IMR-90 (cell line): Measurements from ENCODE around the gene MAGED4. TPM values are rescaled to one million over a fixed set of nuclear protein-coding genes. Genes with fewer than 3 reads are reported as not detected.
"Not testable (repeated sequence)": the region's sequence is repeated elsewhere in the genome, so short reads cannot be mapped to it uniquely, and the experiment has no call there.

Experiments
- ATAC-seq: fragments of 200-7000 bp; cut with Tn5 transposase; 2 replicates; pipeline ENCODE4 v1.9.1; 2020; ENCODE audit warnings: low read depth, mild to moderate bottlenecking, moderate library complexity
- BruUV-seq: library from RNA; stranded (reverse); fragments of 400-500 nt; replicated peaks from 2 replicates; lab custom pipeline; 2021; lab: Mats Ljungman, UMichigan
- CTCF ChIA-PET: fragments of 300-600 bp; formaldehyde crosslinking; extraction: SDS; loops from one replicate; lab custom pipeline; 2021; ENCODE audit warnings: antibody characterized with exemption; lab: Yijun Ruan, JAX
- POLR2A ChIA-PET: fragments of 300-600 bp; sonication (Branson Sonifier 250); formaldehyde crosslinking; loops from one replicate; lab custom pipeline; 2022; ENCODE audit warnings: antibody characterized with exemption; ENCODE audit not compliant: unreplicated experiment; lab: Charles Lee
- DNase-seq: peaks from one replicate; pipeline ENCODE4 v3.0.0; 2013
- H2AFZ ChIP-seq: replicated peaks from 2 replicates; pipeline ENCODE3; 2013; ENCODE audit warnings: low read length, mild to moderate bottlenecking; ENCODE audit not compliant: poor library complexity
- H2AK5ac ChIP-seq: 2 replicates; pipeline ENCODE4 v1.6.1; 2013; ENCODE audit warnings: low read depth, low read length, inconsistent platforms
- H2AK9ac ChIP-seq: replicated peaks from 2 replicates; pipeline ENCODE3; 2013; ENCODE audit warnings: mild to moderate bottlenecking, low read depth, low read length, moderate library complexity; ENCODE audit not compliant: poor library complexity
- H2BK120ac ChIP-seq: 2 replicates; pipeline ENCODE4 v1.6.1; 2013; ENCODE audit warnings: low read depth, low read length, inconsistent platforms
- H2BK15ac ChIP-seq: 3 replicates; pipeline ENCODE4 v1.6.1; 2013; ENCODE audit warnings: low read depth, low read length, inconsistent platforms
- H2BK20ac ChIP-seq: 2 replicates; pipeline ENCODE4 v1.6.1; 2013; ENCODE audit warnings: low read depth, mild to moderate bottlenecking, inconsistent platforms, low read length, moderate library complexity
- H2BK5ac ChIP-seq: 2 replicates; pipeline ENCODE4 v1.6.1; 2013; ENCODE audit warnings: mild to moderate bottlenecking, low read depth, low read length, inconsistent platforms; ENCODE audit not compliant: poor library complexity, severe bottlenecking
- H3K14ac ChIP-seq: replicated peaks from 2 replicates; pipeline ENCODE4 v1.6.1; 2013; ENCODE audit warnings: low read depth, low read length, inconsistent platforms
- H3K18ac ChIP-seq: 2 replicates; pipeline ENCODE4 v1.6.1; 2013; ENCODE audit warnings: low read depth, low read length, control low read depth
- H3K23ac ChIP-seq: 2 replicates; pipeline ENCODE4 v1.6.1; 2013; ENCODE audit warnings: low read depth, low read length, inconsistent platforms
- H3K27ac ChIP-seq: 2 replicates; pipeline ENCODE4 v1.5.1; 2013; ENCODE audit warnings: mild to moderate bottlenecking, control low read depth, low read length; ENCODE audit not compliant: insufficient read depth
- H3K27me3 ChIP-seq: 2 replicates; pipeline ENCODE4 v1.6.1; 2013; ENCODE audit warnings: low read length; ENCODE audit not compliant: control insufficient read depth, insufficient read depth
- H3K36me3 ChIP-seq: 2 replicates; pipeline ENCODE4 v1.6.1; 2013; ENCODE audit warnings: low read length, mixed read lengths; ENCODE audit not compliant: control insufficient read depth, insufficient read depth
- H3K4ac ChIP-seq: 2 replicates; pipeline ENCODE4 v1.6.1; 2013; ENCODE audit warnings: low read depth, low read length, inconsistent platforms
- H3K4me1 ChIP-seq: 2 replicates; pipeline ENCODE4 v1.6.1; 2013; ENCODE audit warnings: low read length, mixed read lengths; ENCODE audit not compliant: control insufficient read depth, insufficient read depth
- H3K4me2 ChIP-seq: 2 replicates; pipeline ENCODE4 v1.6.1; 2013; ENCODE audit warnings: low read depth, mild to moderate bottlenecking, control low read depth, low read length, moderate library complexity
- H3K4me3 ChIP-seq: 2 replicates; pipeline ENCODE4 v1.5.1; 2013; ENCODE audit warnings: low read depth, mild to moderate bottlenecking, control low read depth, low read length, moderate library complexity; ENCODE audit not compliant: insufficient read depth
- H3K56ac ChIP-seq: 2 replicates; pipeline ENCODE4 v1.6.1; 2013; ENCODE audit warnings: low read length, inconsistent platforms; ENCODE audit not compliant: insufficient read depth; ENCODE audit errors: extremely low read depth
- H3K79me1 ChIP-seq, 2 experiments: 2 replicates each; pipeline ENCODE4 v1.6.1; 2013; ENCODE audit warnings: low read length in 2 of 2, inconsistent platforms in 1 of 2, low read depth in 1 of 2
- H3K9ac ChIP-seq: 2 replicates; pipeline ENCODE4 v1.6.1; 2013; ENCODE audit warnings: low read depth, low read length, control low read depth
- H3K9me1 ChIP-seq: 2 replicates; pipeline ENCODE4 v1.6.1; 2013; ENCODE audit warnings: low read length, inconsistent platforms; ENCODE audit not compliant: insufficient read depth
- H3K9me3 ChIP-seq: 2 replicates; pipeline ENCODE4 v1.6.1; 2013; ENCODE audit warnings: low read length; ENCODE audit not compliant: control insufficient read depth, insufficient read depth
- H4K20me1 ChIP-seq: 2 replicates; pipeline ENCODE4 v1.6.1; 2013; ENCODE audit warnings: low read length, inconsistent platforms; ENCODE audit not compliant: insufficient read depth
- H4K5ac ChIP-seq: 2 replicates; pipeline ENCODE4 v1.6.1; 2013; ENCODE audit warnings: mild to moderate bottlenecking, low read depth, low read length, control low read depth
- H4K8ac ChIP-seq, 2 experiments: 2 replicates each; pipeline ENCODE4 v1.6.1; 2013; ENCODE audit warnings: low read depth in 2 of 2, low read length in 2 of 2, control low read depth in 1 of 2, inconsistent platforms in 1 of 2
- H4K91ac ChIP-seq: 2 replicates; pipeline ENCODE4 v1.6.1; 2013; ENCODE audit warnings: low read depth, low read length, inconsistent platforms; ENCODE audit not compliant: insufficient read depth
- WGBS, 2 experiments: methylation state at CpG; one replicate each; pipeline versions ENCODE4 v1.1.5 to v1.1.7; 2013; ENCODE audit warnings: missing lambda C conversion rate in 2 of 2; ENCODE audit not compliant: insufficient read length in 1 of 2; ENCODE audit errors: extremely low coverage in 2 of 2; 5-methylcytosine and 5-hydroxymethylcytosine counted together
- dilution Hi-C: fragments of 300-500 bp; cut with HindIII; formaldehyde crosslinking; loops from one replicate; pipeline ENCODE4 v1.14.3; 2018; ENCODE audit warnings: low sequenced_read_pairs; ENCODE audit not compliant: unreplicated experiment
- in situ Hi-C: fragments of 300-500 bp; cut with MboI; formaldehyde crosslinking; loops from 3 replicates; pipeline ENCODE4 v1.14.3; 2019; ENCODE audit warnings: low sequenced_read_pairs, inconsistent platforms, mixed read lengths
- intact Hi-C: fragments of 100-400 bp; cut with micrococcal nuclease; formaldehyde crosslinking; loops from 2 replicates; pipeline ENCODE4 v1.10.0; 2022
- polyA plus RNA-seq, 3 experiments: library from polyadenylated mRNA; depleted of rRNA; stranded (reverse); fragments of >200 nt; gene quantifications; 2 replicates each; pipeline ENCODE4 v1.2.3, GENCODE V29; 2012; ENCODE audit warnings: low replicate concordance in 1 of 3
- total RNA-seq: library from RNA; depleted of rRNA; stranded (reverse); fragments of >200 nt; gene quantifications from 2 replicates; pipeline ENCODE4 v1.2.3, GENCODE V29; 2012

Gene MAGED4
- total and polyA plus RNA-seq, 2 of the 4 experiments (the other 2 are of a cell fraction), result 9.9 to 51.7 TPM

GRCh38 chrX:52150667-52151066 lies 34.0 kb upstream of the MAGED4 start:
- intact Hi-C loops, H4K20me1 ChIP-seq, H3K4ac ChIP-seq: not testable (repeated sequence)

GRCh38 chrX:52160140-52160539 lies 24.5 kb upstream of the MAGED4 start:
- ATAC-seq, H4K20me1 ChIP-seq, H3K4me3 ChIP-seq, CTCF ChIA-PET, H3K23ac ChIP-seq, H3K9me1 ChIP-seq, H2AFZ ChIP-seq, H3K27ac ChIP-seq, H2BK5ac ChIP-seq, H3K4me1 ChIP-seq, H3K18ac ChIP-seq, H3K79me1 ChIP-seq, in situ Hi-C loops, H3K27me3 ChIP-seq, H3K4me2 ChIP-seq, H2BK20ac ChIP-seq, H4K91ac ChIP-seq, H4K5ac ChIP-seq, POLR2A ChIA-PET, DNase-seq, H3K14ac ChIP-seq, H3K56ac ChIP-seq, H3K36me3 ChIP-seq, H2AK9ac ChIP-seq, dilution Hi-C loops, intact Hi-C loops, H2BK15ac ChIP-seq, H4K8ac ChIP-seq, H3K4ac ChIP-seq, H2BK120ac ChIP-seq, H2AK5ac ChIP-seq, H3K9me3 ChIP-seq, BruUV-seq, H3K9ac ChIP-seq: not testable (repeated sequence)
- no CpG with 5 or more reads among the region's 8 CpGs for WGBS, 2 experiments

More at GRCh38 chrX:52150667-52151066, 34.0 kb upstream of the MAGED4 start:
- H3K9me3 ChIP-seq, H2BK15ac ChIP-seq, H3K23ac ChIP-seq, H2AK9ac ChIP-seq, H3K4me3 ChIP-seq, H4K5ac ChIP-seq, in situ Hi-C loops, H3K36me3 ChIP-seq, H2AK5ac ChIP-seq, DNase-seq, H3K14ac ChIP-seq, dilution Hi-C loops, H3K79me1 ChIP-seq, BruUV-seq, H3K18ac ChIP-seq, POLR2A ChIA-PET, H2AFZ ChIP-seq, CTCF ChIA-PET, H3K56ac ChIP-seq, H3K9ac ChIP-seq, ATAC-seq, H3K27me3 ChIP-seq, H4K8ac ChIP-seq, H2BK20ac ChIP-seq, H3K27ac ChIP-seq, H2BK5ac ChIP-seq, H3K4me1 ChIP-seq, H3K9me1 ChIP-seq, H4K91ac ChIP-seq, H3K4me2 ChIP-seq, H2BK120ac ChIP-seq: not testable (repeated sequence)
- WGBS, 2 experiments, result 90% methylated on average over 3 of the region's 10 CpGs; no CpG with 5 or more reads in 1 of the 2 experiments
